HFFc6 (cell line): ENCODE measurements around the gene MT2A. TPM values are rescaled to one million over a fixed set of nuclear protein-coding genes. Genes with fewer than 3 reads are reported as not detected.
"Not testable (repeated sequence)": the region's sequence is repeated elsewhere in the genome, so short reads cannot be mapped to it uniquely, and the experiment has no call there.

ENCODE experiments used
- DNase-seq: peaks from one replicate; pipeline ENCODE4 v3.0.0-alpha.2; 2018
- H3K27ac Mint-ChIP-seq: 2 replicates; pipeline ENCODE4 v1.8.0; 2020; ENCODE audit warnings: mild to moderate bottlenecking, mixed read lengths
- H3K27me3 Mint-ChIP-seq: 2 replicates; pipeline ENCODE4 v1.8.0; 2021; ENCODE audit warnings: mild to moderate bottlenecking, moderate library complexity, mixed read lengths; ENCODE audit not compliant: insufficient read depth
- H3K36me3 Mint-ChIP-seq: 2 replicates; pipeline ENCODE4 v1.8.0; 2021; ENCODE audit warnings: low read depth, mixed read lengths
- H3K4me1 Mint-ChIP-seq: 2 replicates; pipeline ENCODE4 v1.8.0; 2020; ENCODE audit warnings: low read depth, mixed read lengths
- H3K4me3 Mint-ChIP-seq: 2 replicates; pipeline ENCODE4 v1.8.0; 2020; ENCODE audit warnings: mild to moderate bottlenecking, moderate library complexity, mixed read lengths
- H3K9me3 Mint-ChIP-seq: 2 replicates; pipeline ENCODE4 v1.8.0; 2020; ENCODE audit warnings: mild to moderate bottlenecking, mixed read lengths
- CTCF ChIP-seq: fragments of 200-600 bp; sonication (generic); IDR thresholded peaks from 2 replicates; pipeline ENCODE4 v1.5.0; 2021; ENCODE audit warnings: antibody characterized with exemption, mild to moderate bottlenecking
- total RNA-seq, 6 experiments: library from RNA; stranded (reverse); fragmentation: NEBNext Ultra II Directional; extraction: Animal tissue kit (Norgen Biotek cat#: 25700); gene quantifications; 2 replicates in 1 of 6; 3 replicates in 5 of 6; pipeline ENCODE4 v1.2.3, GENCODE V29; 2021

Gene MT2A
- total RNA-seq, 6 experiments from 2014 or later: 623 to 1,524 (median 1,044) TPM

- Mint-ChIP-seq H3K27ac (no peak overlapping the region), H3K36me3 (no peaks in the 10 kb centered on the region), H3K4me3 (no peak overlapping the region)
These were observed 27.9 kb upstream of the MT2A start for GRCh38 chr16:56580391-56581048.

GRCh38 chr16:56582911-56583310, 25.5 kb upstream of the MT2A start:
- not testable (repeated sequence) for H3K4me3 Mint-ChIP-seq, H3K27ac Mint-ChIP-seq, H3K9me3 Mint-ChIP-seq, H3K4me1 Mint-ChIP-seq, DNase-seq, H3K36me3 Mint-ChIP-seq
- H3K27me3 Mint-ChIP-seq: peaks cover 27% of the 10 kb centered on the region

More at GRCh38 chr16:56580391-56581048, 27.9 kb upstream of the MT2A start:
- TF ChIP-seq CTCF: no peak
- H3K9me3 Mint-ChIP-seq: no peaks in the 10 kb centered on the region; the same call in 1 of the 2 replicates
- no peak for DNase-seq
- peaks cover 14% of the 10 kb centered on the region for H3K27me3 Mint-ChIP-seq
- no peaks in the 10 kb centered on the region for H3K4me1 Mint-ChIP-seq

GRCh38 chr16:56583351-56584168, 24.8 kb upstream of the MT2A start:
- no peaks in the 10 kb centered on the region for H3K9me3 Mint-ChIP-seq
- no peak overlapping the region for H3K27ac Mint-ChIP-seq
- no peak for DNase-seq
- no peaks in the 10 kb centered on the region for H3K36me3 Mint-ChIP-seq
- TF ChIP-seq CTCF: no peak
- no peaks in the 10 kb centered on the region for H3K4me1 Mint-ChIP-seq
- peaks cover 33% of the 10 kb centered on the region for H3K27me3 Mint-ChIP-seq
- H3K4me3 Mint-ChIP-seq: no peak overlapping the region

- H3K27ac Mint-ChIP-seq: no peak overlapping the region
- H3K27me3 Mint-ChIP-seq: peaks cover 36% of the 10 kb centered on the region
- TF ChIP-seq CTCF: no peak
- no peaks in the 10 kb centered on the region for H3K4me1 Mint-ChIP-seq
- no peak overlapping the region for H3K4me3 Mint-ChIP-seq
- no peaks in the 10 kb centered on the region for H3K36me3 Mint-ChIP-seq
- H3K9me3 Mint-ChIP-seq: no peaks in the 10 kb centered on the region
- no peak for DNase-seq
These were observed 24.1 kb upstream of the MT2A start for GRCh38 chr16:56584276-56584675.

GRCh38 chr16:56588781-56589140, 19.6 kb upstream of the MT2A start:
- H3K36me3 Mint-ChIP-seq: no peaks in the 10 kb centered on the region
- no peak for TF ChIP-seq CTCF
- no peak for DNase-seq
- H3K4me3 Mint-ChIP-seq: peak overlapping the region; percentile 60
- H3K27ac Mint-ChIP-seq: no peak overlapping the region
- H3K27me3 Mint-ChIP-seq: peaks cover 46% of the 10 kb centered on the region
- 0 out of 2 replicates have a peak, but pooled peaks cover 5% of the 10 kb centered on the region for H3K4me1 Mint-ChIP-seq
- no peaks in the 10 kb centered on the region for H3K9me3 Mint-ChIP-seq
